IPS-18a (cell line): ENCODE results near the gene RBMY1E.
"Not testable (repeated sequence)": the region's sequence is repeated elsewhere in the genome, so short reads cannot be mapped to it uniquely, and the experiment has no call there.

Experiments
- H3K27ac ChIP-seq: one replicate; pipeline ENCODE4 v1.5.1; 2013; ENCODE audit warnings: low read length
- H3K27me3 ChIP-seq: one replicate; pipeline ENCODE4 v1.6.1; 2013; ENCODE audit warnings: mild to moderate bottlenecking, low read length; ENCODE audit not compliant: control insufficient read depth, insufficient read depth
- H3K36me3 ChIP-seq: one replicate; pipeline ENCODE4 v1.6.1; 2013; ENCODE audit warnings: low read depth, low read length; ENCODE audit not compliant: control insufficient read depth
- H3K4me1 ChIP-seq: one replicate; pipeline ENCODE4 v1.6.1; 2013; ENCODE audit warnings: low read depth, low read length; ENCODE audit not compliant: control insufficient read depth
- H3K4me3 ChIP-seq: one replicate; pipeline ENCODE4 v1.5.1; 2013; ENCODE audit warnings: low read length
- H3K9ac ChIP-seq: one replicate; pipeline ENCODE4 v1.6.1; 2013; ENCODE audit warnings: mild to moderate bottlenecking, low read length, moderate library complexity
- H3K9me3 ChIP-seq: one replicate; pipeline ENCODE4 v1.6.1; 2013; ENCODE audit warnings: low read depth, low read length; ENCODE audit not compliant: control insufficient read depth

RBMY1E gene

GRCh38 chrY:21917932-21918331 lies at the start of gene RBMY1E:
Gene RBMY1E, minus strand, starts transcription at chrY:21918032. Its CDS starts 1,978 bp downstream, at chrY:21916054.
- not testable (repeated sequence) for H3K27me3 ChIP-seq, H3K9me3 ChIP-seq, H3K4me3 ChIP-seq, H3K9ac ChIP-seq, H3K27ac ChIP-seq, H3K36me3 ChIP-seq, H3K4me1 ChIP-seq

GRCh38 chrY:21894426-21894825 lies 23.4 kb downstream of the RBMY1E start, which contains the start of gene RBMY1D:
Gene RBMY1D, minus strand, starts transcription at chrY:21894526. Its CDS starts 2,013 bp downstream, at chrY:21892513.
- not testable (repeated sequence) for H3K9ac ChIP-seq, H3K4me1 ChIP-seq, H3K4me3 ChIP-seq, H3K27ac ChIP-seq, H3K36me3 ChIP-seq, H3K9me3 ChIP-seq, H3K27me3 ChIP-seq

GRCh38 chrY:21869407-21870076 lies 48.3 kb downstream of the RBMY1E start:
- H3K4me3 ChIP-seq, H3K9me3 ChIP-seq, H3K4me1 ChIP-seq, H3K27me3 ChIP-seq, H3K27ac ChIP-seq, H3K36me3 ChIP-seq, H3K9ac ChIP-seq: not testable (repeated sequence)
